Hepatocyte (in vitro differentiated cells): ENCODE data around the gene IQCN.

Source experiments
- CTCF ChIP-seq: fragments of 200-600 bp; sonication (generic); IDR thresholded peaks from 2 replicates; pipeline ENCODE4 v1.5.1; 2016; ENCODE audit warnings: antibody characterized with exemption, mild to moderate bottlenecking; ENCODE audit not compliant: poor library complexity
- EZH2 ChIP-seq: fragments of 200-600 bp; sonication (generic); IDR thresholded peaks from 2 replicates; pipeline ENCODE4 v1.6.1; 2016; ENCODE audit warnings: antibody characterized with exemption, mild to moderate bottlenecking, borderline replicate concordance

GRCh38 chr19:18251587-18252369, 22.5 kb downstream of the IQCN start:
- TF ChIP-seq EZH2 (no peak), CTCF (peak; percentile 96)
